TTC549 (cell line): ENCODE results near the gene VRK3.
A peak's percentile ranks its signal among the peaks of the same experiment; 100 is the strongest.

Experiments used
- FAIRE-seq: peaks from 2 replicates; lab custom pipeline; 2012; peaks lifted over from hg19 to GRCh38; lab: Jason Lieb, UNC

The VRK3 gene

DNA sequence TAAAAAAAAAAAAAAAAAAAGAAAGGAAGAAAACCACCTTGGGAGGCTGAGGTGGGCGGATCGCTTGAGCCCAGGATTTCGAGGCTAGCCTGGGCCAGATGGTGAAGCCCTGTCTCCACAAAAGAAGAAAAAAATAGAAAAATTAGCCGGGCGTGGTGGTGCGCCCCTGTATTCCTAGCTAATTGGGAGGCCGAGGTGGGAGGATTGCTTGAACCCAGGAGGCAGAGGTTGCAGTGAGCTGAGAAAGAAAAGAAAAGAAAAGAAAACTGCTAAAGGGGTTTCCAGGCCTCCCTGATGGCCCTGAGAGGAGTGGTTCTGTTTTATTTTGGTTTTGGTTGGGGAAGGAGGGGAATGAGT lies 1.4 kb upstream of the VRK3 start:
- no peak for FAIRE-seq

DNA sequence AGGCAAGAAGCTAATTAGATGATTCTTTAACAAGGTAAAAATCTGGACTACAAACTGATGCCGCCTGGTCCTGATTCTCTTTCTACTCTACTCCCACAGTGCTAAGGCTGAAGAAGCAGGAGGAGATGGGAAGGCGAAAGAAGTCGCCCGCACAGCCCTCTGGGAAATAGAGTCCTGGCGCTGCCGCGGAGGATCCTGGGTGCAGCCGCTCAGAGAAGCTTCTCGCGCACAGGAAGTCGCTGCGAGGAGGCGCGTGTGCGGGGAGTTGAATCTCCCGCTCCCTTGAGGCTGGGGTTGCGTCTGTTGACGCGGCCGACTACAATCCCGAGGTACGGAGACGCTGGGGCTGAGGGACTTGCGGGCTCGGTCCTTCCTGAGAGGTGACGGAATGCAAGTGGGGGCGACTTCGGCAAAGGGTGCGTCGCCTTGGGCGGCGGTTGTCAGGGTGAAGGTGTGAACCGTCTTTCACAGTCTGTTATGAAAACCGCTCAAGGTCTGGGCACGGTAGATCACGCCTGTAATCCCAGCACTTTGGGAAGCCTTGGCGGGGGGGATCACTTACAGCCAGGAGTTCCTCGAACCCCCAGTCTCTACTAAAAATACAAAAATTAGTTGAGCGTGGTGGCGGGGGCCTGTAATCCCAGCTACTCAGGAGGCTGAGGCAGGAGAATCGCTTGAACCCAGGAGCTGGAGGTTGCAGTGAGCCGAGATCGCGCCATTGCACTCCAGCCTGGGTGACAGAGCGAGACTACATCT lies 800 bp upstream of the VRK3 start, which contains the start of gene ZNF473:
Gene ZNF473, plus strand, starts transcription at position 212 of the 756 bp plus-strand sequence. CDS start 5,078 bp downstream, outside the sequence.
- no peak for FAIRE-seq

DNA sequence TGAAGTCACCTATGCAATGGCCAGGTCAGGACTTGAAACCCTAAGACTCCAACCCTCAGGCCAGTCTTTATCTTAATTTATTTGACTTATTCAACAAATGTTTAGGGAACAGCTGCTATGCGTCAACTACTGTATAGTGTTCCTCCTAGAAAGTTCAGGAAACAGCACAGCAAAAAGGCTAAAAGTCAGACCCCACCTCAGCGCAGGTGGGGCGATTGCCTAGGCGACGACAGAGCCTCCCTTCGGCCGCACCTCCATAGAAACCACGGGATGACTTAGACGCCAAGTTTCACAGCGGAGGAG lies 502 bp downstream of the VRK3 start:
- FAIRE-seq = no peak

DNA sequence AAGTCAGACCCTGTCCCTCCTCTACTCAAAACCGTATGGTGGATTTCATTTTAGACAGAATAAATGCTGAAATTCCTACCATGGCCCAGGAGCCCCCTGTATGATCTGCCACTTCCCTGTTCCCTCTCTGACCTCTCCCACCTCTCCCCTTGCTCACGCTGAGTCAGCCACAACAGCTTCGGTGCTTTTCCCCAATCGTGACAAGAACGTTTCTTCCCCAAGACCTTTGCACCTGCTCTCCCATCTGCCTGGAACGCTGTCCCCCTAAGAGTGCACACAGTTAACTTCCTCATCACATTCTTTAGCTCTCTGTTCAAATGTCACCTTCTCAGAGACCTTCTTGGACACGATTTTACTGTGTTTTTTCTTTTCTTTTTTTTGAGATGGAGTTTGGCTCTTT lies 2.3 kb downstream of the VRK3 start:
- no peak for FAIRE-seq

DNA sequence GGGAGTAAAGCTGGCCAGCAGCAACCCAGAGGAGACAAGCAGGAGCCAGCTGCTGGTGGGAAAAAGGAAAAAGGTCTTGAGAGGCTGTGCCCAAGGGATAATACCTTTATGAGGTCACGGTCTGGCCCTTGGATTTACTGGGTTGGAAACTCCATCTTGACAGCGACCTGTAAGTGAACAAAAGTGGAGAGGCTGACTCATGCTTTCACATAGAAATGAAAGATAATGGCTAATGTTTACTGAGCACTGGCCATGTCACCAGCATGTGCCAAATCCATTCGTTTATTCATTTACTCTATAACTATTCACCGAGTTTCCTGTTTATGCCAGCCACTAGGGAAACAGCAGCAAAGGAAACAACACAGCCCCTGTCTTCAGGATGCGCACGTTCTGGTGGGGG lies 4.7 kb downstream of the VRK3 start:
- FAIRE-seq = no peak

DNA sequence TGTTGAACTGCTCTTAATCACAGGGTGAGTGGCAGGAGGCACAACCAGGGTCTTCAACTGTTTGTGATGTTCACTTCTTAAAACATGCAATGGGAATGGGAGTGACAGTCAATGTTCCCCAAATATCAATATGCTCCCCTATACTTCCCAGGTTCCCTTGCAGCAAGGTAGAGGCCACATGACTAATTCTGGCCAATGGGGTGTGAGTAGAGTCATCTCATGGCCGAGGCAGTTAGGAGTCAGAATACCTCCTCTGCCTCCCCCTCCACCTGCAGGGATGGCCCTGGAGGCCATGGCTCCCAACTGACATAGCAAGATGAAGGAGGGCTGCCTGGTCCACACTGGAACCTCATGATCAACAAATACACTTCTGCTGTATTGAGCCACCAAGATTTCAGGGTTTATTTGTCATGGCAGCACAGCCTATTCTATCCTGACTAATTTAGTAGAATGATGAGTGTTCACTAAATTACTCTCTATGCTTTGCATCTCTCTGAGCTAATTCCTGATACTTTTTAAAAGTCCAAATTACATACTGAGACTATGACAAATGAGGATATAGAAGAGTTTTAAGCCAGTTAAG lies 8.9 kb downstream of the VRK3 start:
- FAIRE-seq = no peak

DNA sequence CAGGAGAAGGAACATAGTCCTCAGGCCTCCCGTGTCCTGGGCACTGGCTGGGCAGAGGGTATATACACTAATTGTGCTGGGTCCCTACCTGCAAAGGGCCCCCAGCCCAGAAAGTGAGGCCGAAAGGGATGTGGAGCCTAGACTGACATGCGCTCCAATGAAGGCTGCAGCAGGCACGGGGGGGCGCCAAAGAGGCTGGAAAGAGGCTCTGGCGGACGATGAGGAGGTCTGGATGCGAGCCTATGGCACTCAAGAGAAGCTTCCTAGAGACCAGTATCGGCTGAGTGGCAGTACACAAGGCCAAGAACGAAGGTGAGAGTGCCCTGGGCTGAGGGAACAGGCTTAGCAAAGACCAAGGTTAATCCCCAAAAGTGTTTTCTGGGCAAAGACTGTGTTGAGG lies 16.6 kb downstream of the VRK3 start:
- no peak for FAIRE-seq

DNA sequence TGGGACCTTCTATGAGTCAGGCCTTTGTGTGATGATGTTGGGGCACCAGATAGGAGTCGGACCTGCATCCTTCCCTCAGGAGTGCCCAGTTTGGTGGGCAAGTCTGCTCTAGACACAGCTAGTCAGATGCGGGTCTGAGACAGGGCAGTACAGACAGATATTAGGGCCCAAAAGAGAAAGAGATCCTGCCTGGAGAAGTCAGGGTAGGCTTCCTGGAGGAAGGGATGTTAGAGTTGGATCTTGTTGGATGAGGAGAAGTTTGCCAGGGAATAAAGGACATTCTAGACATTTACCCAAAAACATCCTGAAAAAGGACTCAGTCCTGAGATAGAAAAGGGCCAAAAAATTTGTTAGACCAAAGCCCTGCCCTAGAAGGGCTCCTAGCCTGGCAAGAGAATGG lies 17.2 kb downstream of the VRK3 start:
- FAIRE-seq = no peak

DNA sequence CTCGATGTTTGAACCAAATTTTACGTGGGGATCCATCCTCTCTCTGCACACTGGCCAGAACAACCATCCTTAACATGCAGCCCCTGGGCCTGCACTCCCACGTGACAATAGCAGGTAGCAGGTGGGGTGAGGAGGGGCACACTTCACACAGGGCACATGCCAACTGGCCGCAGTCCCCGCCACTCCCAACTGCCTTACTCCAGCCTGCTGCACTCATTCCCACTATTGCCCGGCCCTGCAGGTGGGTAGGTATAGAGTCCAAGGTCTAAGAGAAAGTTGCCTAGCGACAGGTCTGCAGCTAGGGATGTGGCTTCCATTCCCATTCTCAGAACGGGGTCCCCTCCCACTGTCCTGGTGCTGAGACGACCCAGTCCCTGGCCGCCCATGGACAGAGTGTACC lies 18.0 kb downstream of the VRK3 start:
- FAIRE-seq = no peak

DNA sequence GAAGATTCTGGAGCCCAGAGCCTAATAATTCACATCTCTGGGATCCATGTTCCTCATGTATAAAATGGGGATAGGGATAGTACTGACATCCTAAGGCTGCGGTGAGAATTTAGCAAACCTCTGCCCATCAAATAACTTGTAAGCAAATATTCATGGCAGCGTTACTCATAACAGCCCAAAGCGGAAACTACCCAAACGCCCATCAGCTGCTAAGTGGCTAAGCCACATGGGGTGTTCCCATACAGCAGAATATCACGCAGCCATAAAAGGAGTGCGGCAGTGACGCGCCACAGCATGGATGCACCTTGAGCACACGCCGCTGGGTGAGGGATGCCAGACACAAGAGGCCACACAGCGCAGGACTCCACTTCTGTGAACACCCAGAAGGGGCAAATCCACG lies 19.7 kb downstream of the VRK3 start:
- no peak for FAIRE-seq

DNA sequence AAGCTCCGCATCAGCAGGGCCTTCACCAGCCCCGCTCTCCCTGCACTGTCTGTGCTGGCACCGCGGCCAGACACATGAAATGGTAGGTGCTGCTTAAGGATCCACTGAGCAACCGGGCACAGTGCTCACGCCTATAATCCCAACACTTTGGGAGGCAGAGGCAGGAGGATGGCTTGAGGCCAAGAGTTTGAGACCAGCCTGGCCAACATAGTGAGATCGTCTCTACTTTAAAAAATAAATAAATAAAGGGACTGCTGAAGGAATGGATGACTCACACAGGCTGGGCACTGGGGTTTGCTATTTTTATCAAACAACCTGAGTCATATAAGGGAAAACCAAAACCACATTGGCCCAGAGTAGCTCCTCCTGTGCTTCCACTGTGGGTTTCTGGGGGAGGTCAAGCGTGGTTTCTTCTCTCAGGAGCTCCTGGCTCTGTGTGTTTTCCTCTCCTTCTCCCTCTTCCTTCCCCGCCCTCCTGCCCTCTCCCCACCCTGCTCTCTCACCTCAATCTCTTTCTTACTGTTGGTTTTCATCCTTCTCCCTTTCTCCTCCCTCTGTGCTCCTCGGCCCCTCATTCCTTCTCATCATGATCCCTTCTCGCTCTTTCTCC lies 21.3 kb downstream of the VRK3 start:
- FAIRE-seq = no peak

DNA sequence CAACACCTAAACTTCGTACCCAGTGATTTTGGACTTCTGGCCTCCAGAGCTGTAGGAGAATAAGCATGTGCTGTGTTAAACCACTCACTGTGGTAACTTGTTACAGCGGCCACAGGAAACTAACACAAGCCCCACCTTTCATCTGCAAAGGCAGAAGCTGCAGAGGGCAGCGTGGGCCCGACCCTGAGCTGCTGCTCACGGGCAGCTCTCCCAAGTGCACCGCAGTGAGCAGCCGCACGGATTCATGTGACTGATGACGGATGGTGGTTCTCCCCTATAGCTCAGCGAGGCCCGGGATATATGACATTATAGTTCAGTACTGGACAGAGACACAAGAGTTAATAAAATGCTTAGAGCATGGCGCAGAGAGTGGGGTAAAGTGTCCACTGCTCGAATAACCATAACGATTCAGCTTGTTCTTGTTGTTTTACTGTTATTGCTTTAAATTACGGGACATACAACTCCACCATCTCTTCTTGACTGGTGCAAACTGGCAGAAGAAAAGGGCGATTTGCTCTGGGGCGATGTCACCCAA lies 21.9 kb downstream of the VRK3 start:
- FAIRE-seq = no peak

DNA sequence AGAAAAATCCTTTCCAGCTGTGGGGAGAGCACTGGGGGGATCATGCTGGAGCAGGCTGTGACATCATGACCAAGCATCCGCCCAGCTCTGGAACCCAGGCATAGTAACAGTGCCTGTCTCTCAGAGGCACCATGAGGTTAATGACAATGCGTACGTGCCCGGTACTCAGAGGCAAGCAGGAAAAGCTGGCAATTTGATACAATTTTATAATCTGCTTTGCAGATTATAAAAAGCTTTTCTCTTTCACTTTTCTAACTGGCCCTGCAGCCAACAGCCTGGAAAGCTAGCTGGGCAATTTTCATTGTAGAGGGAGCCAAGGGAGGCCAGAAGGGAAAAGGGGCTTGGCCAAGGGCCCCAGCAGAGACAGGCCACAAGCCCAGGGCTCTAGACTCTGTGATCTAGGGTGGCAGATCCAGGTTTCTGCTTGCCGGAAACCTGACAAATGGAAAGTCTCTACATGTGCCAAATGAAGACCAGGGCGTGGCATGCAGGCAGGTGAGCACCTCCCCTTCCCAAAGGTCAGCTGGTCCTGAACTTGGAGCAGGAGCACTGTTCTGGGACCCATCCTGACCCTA lies 22.7 kb downstream of the VRK3 start:
- no peak for FAIRE-seq

DNA sequence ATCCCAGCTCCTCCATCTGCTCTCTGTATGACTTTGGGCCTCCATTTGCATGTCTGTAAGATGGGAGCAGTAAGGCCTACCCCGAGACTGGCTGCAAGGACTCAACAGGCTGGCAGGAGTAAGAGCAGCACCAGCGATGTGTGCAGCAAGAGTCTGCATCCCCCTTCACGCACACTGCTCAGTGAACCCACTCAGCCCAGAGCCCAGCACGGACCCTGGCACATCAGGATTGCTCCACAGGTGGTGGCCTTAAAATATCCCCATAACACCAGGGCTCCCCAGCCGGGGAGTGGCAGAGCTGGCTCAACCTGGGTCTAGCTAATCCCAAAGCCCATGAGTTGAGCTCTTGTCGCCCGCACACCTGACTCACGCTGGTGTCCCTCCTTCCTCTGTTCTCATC lies 23.4 kb downstream of the VRK3 start:
- FAIRE-seq = no peak

DNA sequence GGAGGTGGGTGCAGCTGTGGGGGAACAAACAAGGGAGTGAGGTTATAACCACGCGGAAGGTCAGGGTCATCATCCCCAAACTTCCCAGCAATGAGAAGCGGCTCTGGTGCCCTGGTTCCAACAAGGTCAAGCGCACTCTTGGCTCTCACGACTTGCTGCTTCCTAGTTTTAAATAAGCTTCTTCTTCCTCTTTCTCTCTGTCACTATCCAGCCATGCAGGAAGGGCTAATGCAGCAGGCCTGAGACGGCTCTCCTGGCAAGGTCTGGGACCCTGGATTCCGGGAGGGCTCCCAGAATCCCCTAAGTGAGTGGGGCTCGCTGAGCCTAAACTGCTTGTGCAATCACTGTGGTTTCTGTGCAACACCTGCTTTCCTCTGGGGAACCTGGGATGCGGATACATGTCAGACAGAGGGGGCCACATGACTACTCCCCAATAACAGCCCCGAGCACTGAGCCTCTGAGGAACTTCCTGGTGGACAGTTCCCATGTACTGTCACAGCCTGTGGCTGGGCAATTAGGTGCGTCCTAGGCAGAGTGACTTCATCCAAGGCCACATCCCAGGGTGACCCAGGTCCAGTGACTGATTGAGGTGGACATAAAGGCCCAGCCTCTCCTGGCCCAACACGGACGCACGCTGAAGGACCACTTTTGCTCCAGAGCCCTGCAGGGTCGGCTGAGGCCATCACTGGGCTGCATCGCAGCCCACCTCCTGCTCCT lies 24.2 kb downstream of the VRK3 start:
- FAIRE-seq = no peak

DNA sequence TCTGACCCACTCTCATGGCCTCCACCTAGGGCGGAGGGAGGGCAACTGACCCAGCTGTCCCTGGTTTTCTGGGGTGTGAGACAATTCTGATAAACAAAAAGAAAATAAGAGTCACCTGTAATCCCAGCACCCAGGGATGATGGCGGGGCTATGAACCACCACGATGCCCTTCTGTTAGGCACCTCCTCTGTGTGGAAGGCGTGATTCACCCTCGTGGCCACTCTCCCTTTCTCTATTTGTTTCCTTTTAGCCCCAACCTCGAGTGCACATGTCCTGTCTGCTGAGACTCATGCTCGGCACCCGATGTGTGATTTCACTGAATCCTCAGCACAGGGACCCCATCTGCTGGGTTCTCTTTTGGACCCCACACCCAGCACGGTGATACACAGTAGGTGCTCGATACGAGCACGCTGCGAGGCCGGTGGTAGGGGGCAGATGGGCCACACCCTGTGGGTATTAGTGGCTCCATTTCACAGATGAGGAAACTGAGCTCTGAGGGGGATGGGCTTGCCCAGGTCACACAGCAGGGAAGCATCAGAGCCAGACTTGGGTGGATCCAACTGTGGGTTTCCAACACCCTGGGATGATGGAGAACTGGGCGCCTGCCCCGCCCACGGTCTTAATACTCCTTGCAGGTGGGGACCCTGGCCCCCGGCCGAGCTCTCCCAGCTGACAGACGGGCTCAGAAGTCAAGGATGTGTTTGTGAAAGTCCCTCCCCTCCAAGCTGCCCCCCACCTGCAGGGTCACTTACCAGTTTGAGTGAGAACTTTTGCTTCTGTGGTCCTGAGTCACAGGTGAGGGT lies 24.9 kb downstream of the VRK3 start:
- FAIRE-seq = no peak

DNA sequence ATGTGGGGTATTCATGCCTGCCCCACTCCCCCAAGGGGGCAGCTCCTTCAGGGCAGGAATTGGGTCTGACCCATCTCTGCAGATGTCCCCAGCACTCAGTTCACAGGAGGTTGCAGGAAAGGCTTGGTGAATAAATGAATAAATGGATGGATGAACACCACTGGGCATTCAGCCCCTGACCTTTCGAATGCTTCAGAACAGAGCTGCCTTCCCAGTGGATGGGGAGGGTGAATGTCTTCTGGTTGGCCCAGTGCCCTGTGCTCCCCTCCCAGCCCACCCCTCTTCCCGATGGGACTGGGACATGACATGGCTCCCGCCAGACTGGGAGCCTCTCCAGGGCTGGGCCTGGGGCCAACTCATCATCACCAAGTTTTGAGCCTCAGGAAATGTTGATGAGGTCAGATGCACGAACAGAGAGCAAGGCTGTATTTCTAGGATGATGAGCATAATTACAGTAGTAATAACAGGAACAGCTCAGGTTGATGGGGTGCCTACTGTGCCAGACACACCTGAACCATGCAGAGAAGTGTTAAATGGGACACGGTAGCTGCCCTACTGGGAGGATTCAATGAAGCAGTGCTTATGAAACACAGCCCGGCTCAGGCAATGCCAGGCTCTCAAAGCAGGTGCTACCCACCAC lies 25.7 kb downstream of the VRK3 start:
- no peak for FAIRE-seq

DNA sequence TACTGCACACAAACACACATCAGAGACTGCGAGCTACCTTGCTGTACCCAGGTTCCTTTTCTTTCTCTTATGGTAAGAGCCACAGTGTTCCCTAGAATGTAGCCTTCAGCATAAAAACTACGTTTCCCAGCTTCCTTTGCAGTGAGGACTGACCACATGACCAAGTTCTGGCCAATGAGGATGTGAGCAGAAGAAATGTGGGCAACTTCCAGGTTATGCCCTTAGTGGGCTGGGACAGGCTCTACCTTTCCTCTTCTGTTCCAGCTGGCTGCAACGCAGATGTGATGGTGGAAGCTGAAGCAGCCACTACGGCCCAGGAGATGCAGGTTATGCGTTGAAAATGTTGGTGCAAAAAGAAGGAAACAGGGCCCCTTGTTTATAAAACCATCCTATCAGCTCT lies 27.5 kb downstream of the VRK3 start:
- FAIRE-seq = peak; percentile 32

DNA sequence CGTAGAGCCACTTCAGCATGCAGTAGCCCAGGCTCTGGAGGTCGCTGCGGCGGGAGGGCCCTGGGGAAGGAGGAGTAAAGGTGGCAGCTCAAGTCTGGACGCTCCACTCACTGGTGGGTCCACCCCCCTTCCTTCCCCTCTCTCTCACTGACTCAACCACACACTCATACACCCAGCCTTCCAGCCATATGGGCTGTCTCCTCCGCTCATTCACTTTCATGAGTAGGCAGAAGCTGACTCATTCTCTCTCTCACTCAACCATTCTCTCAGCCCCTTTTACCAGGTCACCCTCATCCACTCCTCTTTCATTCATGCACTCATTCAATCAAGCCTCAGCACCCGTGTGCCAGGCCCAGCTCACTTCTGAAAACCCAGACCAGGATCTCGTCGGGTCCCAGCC lies 36.7 kb downstream of the VRK3 start:
- no peak for FAIRE-seq

DNA sequence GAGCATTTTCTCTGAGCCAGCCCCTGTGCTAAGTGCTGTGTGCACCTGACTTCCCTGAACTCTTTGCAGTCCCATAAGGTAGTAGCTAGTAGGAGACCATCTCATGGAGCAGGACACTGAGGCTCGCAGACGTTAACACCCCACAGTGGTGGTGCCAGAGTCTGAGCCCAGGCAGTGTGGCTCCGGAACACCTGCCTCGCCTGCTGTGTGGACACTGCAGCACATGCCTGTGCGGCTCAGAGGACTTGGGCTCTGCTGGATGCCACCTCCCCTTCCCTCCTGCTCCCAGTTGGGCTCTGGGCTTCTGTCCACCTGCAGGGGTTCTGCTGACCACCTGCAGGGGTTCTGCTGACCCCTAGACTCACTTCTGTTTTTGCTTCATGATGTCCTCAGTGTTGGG lies 37.2 kb downstream of the VRK3 start:
- no peak for FAIRE-seq

DNA sequence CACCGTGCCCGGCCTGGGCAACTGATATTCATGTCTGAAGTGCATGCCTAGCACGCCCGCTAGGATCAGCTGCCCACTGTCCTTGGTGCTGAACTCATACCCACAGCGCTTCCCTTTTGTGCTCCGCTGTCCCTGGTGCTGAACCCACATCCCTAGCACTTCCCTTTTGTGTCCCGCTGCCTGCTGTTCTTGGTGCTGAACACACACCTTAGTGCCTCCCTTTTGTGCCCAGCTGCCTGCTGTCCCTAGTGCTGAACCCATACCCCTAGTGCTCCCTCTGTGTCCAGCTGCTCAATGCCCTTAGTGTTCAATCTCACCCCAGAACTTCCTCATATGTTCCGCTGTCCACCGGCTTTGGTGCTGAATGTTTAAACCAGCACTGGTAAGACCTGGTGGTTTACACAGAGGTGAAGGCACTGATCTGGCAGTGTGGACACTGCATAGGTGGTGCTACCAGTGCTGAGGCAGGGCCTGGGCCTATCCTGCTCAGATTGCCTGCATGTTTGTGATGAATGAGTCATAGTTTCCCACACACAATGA lies 37.9 kb downstream of the VRK3 start:
- FAIRE-seq = no peak
